BLaER1 (cell line): ENCODE data around the gene ARPC1A.
A peak's percentile ranks its signal among the peaks of the same experiment; 100 is the strongest.

Source experiments
- H3K27ac ChIP-seq: shearing (Covaris generic); formaldehyde crosslinking; 2 replicates; pipeline ENCODE4 v1.8.1; 2022
- H3K27me3 ChIP-seq: shearing (Covaris generic); formaldehyde crosslinking; 2 replicates; pipeline ENCODE4 v1.8.1; 2022
- H3K36me3 ChIP-seq: shearing (Covaris generic); formaldehyde crosslinking; 2 replicates; pipeline ENCODE4 v1.8.1; 2022
- H3K4me1 ChIP-seq: shearing (Covaris generic); formaldehyde crosslinking; 2 replicates; pipeline ENCODE4 v1.8.1; 2022
- H3K4me2 ChIP-seq: shearing (Covaris generic); formaldehyde crosslinking; 2 replicates; pipeline ENCODE4 v1.8.1; 2022
- H3K4me3 ChIP-seq: shearing (Covaris generic); formaldehyde crosslinking; 2 replicates; pipeline ENCODE4 v1.8.1; 2022
- H3K9ac ChIP-seq: shearing (Covaris generic); formaldehyde crosslinking; 2 replicates; pipeline ENCODE4 v1.8.1; 2022
- H3K9me3 ChIP-seq: shearing (Covaris generic); formaldehyde crosslinking; 2 replicates; pipeline ENCODE4 v1.8.1; 2022
- H4K20me1 ChIP-seq: shearing (Covaris generic); formaldehyde crosslinking; 2 replicates; pipeline ENCODE4 v1.8.1; 2022
- Cebpa-rat ChIP-seq: shearing (Covaris generic); IDR thresholded peaks from 2 replicates; pipeline ENCODE4 v1.8.1; 2022

Gene ARPC1A

GRCh38 chr7:99392659-99393354 is 67.1 kb downstream of the ARPC1A start:
- no peak for TF ChIP-seq Cebpa-rat
- Histone ChIP-seq H3K27me3 (no peaks in the 10 kb centered on the region), H3K27ac (peak overlapping the region; percentile 49; the same call in 1 of the 2 replicates), H3K9me3 (no peaks in the 10 kb centered on the region), H3K4me1 (peaks cover 25% of the 10 kb centered on the region), H3K4me3 (peak overlapping the region; percentile 72), H3K4me2 (peak overlapping the region; percentile 94), H4K20me1 (peaks cover 72% of the 10 kb centered on the region), H3K36me3 (peaks cover 81% of the 10 kb centered on the region), H3K9ac (peak overlapping the region; percentile 70)

- Histone ChIP-seq H3K27ac (peak overlapping the region; percentile 49; the same call in 1 of the 2 replicates), H4K20me1 (peaks cover 74% of the 10 kb centered on the region), H3K27me3 (no peaks in the 10 kb centered on the region), H3K9me3 (no peaks in the 10 kb centered on the region), H3K9ac (peak overlapping the region; percentile 70), H3K4me1 (peaks cover 25% of the 10 kb centered on the region), H3K4me2 (peak overlapping the region; percentile 94), H3K36me3 (peaks cover 81% of the 10 kb centered on the region), H3K4me3 (peak overlapping the region; percentile 72)
- no peak for TF ChIP-seq Cebpa-rat
Measured at GRCh38 chr7:99393355-99394187, 67.9 kb downstream of the ARPC1A start.

DNA sequence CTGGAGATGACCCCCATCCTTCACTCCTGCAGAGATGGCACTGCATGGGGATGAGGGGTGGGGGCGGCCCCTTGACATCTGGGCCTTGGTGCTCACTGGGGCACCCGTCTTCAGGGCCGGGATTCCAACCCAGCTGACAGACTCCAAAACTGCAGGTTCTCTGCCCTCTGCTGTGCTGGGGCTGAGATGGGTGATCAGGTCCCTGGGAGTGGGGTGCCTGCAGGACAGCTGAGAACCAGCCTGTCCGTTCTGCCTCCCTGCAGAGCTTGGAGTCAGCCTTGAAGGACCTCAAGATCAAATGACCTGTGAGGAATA is 68.4 kb downstream of the ARPC1A start:
- Histone ChIP-seq H3K27me3 (no peaks in the 10 kb centered on the region), H4K20me1 (peaks cover 80% of the 10 kb centered on the region), H3K4me2 (peak overlapping the region; percentile 94), H3K36me3 (peaks cover 81% of the 10 kb centered on the region), H3K9ac (no peak overlapping the region), H3K27ac (no peak overlapping the region), H3K9me3 (no peaks in the 10 kb centered on the region), H3K4me1 (peaks cover 25% of the 10 kb centered on the region), H3K4me3 (no peak overlapping the region)
- TF ChIP-seq Cebpa-rat = no peak

DNA sequence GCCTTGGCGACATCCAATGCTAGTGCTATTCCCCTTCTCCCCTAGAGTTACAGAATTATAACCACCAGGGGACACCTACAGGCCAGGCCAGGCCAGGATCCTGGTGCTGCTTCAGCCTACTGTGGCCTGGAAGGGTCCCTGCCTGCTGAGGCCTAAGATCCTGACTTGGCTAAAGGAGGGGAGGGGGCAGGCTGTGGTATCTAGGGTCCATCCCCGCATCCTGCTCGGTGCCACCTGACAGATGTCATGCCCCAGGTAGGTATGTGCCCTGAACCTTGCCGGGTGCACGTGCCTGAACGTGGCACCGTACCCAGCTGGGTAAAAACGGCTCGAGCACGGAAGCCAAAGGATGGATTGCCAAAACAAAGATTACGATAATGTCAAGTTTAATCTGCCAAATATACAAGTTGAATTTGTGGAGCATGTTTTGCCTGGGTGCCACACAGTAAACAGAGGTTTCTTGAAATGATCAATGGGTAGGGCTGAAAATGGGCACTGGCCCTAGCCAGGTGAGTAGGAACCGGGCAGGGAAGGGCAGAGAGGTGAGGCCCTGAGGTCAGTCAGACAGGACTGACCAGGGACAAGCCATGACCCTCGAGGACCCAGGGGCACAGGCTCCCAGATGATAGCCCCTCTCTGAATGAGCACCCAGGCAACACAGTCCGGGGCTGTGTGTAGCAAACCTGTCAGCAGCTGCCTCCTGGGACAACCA is 70.1 kb downstream of the ARPC1A start:
- H3K4me2 ChIP-seq = no peak overlapping the region
- H4K20me1 ChIP-seq = peaks cover 88% of the 10 kb centered on the region
- H3K9ac ChIP-seq = no peak overlapping the region
- peaks cover 25% of the 10 kb centered on the region for H3K4me1 ChIP-seq
- peaks cover 81% of the 10 kb centered on the region for H3K36me3 ChIP-seq
- TF ChIP-seq Cebpa-rat = no peak
- no peak overlapping the region for H3K4me3 ChIP-seq
- no peak overlapping the region for H3K27ac ChIP-seq
- H3K27me3 ChIP-seq = no peaks in the 10 kb centered on the region
- H3K9me3 ChIP-seq = no peaks in the 10 kb centered on the region

DNA sequence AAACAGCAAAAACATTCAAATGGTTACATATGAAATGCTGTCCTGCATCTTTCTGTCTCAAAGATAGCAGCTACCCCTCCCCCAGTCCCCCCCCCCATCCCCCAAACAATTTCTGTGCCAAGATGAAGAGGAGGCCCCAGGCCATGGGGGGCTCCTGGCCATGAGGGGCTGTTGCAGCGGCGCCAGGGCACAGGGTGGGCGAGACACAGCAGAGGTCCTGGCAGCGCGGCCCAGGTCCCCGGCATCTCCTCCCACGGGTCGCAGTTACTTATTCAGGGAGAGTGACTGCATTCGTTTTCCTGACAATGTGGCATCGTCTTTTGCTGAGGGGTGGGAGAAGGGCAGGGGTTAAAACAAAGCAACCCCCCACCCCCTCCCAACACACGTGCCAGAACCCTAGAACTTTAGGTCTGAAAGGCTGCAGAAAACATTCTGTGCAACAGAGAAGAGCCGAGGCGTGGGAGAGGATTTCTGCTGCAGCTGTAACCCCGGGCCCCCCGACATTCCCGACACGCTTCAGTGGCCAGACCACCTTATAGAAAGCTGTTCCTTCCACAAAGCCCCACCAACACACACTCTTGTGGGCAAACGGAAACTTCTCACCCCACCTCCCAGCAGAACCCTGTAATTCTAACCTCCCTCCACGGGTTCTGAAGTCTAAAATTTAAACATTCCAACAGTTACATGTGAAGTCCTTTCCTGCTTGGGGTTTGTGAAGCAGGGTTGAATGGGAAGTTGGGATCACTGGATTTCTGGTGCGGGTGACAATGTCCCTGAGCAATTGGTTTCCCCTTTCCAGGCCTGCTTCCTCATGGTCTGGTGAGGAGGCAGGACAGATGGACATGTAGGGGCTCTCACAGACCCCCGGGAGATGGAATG is 71.0 kb downstream of the ARPC1A start:
- Histone ChIP-seq H3K9me3 (no peaks in the 10 kb centered on the region), H3K4me1 (peaks cover 25% of the 10 kb centered on the region), H4K20me1 (peaks cover 94% of the 10 kb centered on the region), H3K4me2 (no peak overlapping the region), H3K4me3 (no peak overlapping the region), H3K27me3 (no peaks in the 10 kb centered on the region), H3K36me3 (peaks cover 81% of the 10 kb centered on the region), H3K9ac (peak overlapping the region; percentile 15; the same call in 1 of the 2 replicates), H3K27ac (no peak overlapping the region)
- TF ChIP-seq Cebpa-rat = no peak

DNA sequence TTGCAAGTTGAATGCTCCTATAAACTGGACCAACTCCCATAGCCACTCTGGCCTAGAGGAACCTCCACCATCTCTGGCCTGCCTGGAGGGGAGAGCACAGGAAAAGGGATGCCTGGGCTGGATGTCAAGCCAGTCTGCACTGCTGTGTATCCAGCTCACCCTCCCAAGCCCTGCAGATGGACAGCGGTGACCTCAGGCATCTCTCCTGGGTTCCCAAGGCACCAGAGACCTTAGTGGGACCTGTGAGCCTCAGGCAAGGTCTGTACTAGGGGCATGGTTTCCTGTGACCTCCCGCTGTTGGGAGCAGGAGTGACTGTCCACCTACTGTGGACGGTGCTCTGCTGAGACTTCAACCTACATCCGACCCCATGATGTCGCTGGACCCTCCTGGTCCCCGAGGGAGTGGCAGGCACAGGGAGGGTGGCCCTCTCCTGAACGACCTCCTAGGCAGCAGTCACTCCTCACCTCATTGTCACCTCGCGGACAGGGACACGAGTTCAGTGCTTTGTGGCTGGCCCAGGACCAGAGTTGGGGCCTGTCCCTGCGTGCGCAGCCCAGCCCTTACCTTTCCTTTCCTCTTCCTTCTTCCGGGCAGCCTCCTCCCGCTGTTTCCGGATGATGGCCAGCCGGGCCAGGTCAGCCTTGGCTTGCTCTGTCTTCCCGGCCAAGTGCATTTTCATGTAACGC is 71.7 kb downstream of the ARPC1A start:
- Histone ChIP-seq H3K27ac (no peak overlapping the region), H3K4me1 (peaks cover 18% of the 10 kb centered on the region), H3K36me3 (peaks cover 89% of the 10 kb centered on the region), H3K4me2 (no peak overlapping the region), H3K27me3 (no peaks in the 10 kb centered on the region), H3K9ac (peak overlapping the region; percentile 15; the same call in 1 of the 2 replicates), H3K4me3 (no peak overlapping the region), H4K20me1 (peaks cover 93% of the 10 kb centered on the region), H3K9me3 (no peaks in the 10 kb centered on the region)
- no peak for TF ChIP-seq Cebpa-rat

DNA sequence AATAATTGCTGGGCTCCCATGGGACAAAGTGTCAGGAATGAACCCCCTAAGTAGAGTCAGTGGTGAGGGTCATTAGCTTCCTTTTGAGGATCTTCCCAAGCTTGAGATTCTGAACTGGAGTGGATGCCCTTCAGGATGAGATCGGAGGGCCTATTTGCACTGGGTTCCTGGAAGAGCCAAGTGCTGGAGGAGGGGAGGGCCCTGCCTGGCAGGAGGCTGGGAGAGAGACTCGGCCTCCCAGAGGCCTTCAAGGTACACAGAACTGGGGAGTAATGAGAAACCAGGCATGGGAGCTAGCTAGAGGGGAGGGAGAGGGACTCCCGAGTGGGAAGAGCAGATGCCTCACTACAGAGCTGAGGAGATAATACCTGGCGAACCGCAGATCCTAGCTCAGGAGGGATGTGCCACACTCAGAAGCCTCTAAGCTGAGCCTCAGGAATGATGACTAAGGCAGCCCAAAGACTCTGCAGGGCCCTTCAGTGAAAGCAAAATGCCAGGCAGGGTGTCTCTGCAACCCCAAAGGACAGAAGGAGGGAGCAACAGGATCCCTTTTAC is 73.3 kb downstream of the ARPC1A start:
- Histone ChIP-seq H3K9me3 (no peaks in the 10 kb centered on the region), H3K4me3 (no peak overlapping the region), H3K27ac (no peak overlapping the region), H4K20me1 (peaks cover 96% of the 10 kb centered on the region), H3K4me2 (no peak overlapping the region), H3K36me3 (peaks cover 99% of the 10 kb centered on the region), H3K9ac (no peak overlapping the region), H3K4me1 (peaks cover 7% of the 10 kb centered on the region), H3K27me3 (no peaks in the 10 kb centered on the region)
- no peak for TF ChIP-seq Cebpa-rat

- peaks cover 99% of the 10 kb centered on the region for H3K36me3 ChIP-seq
- H4K20me1 ChIP-seq = peaks cover 96% of the 10 kb centered on the region
- H3K27ac ChIP-seq = no peak overlapping the region
- H3K4me2 ChIP-seq = no peak overlapping the region
- no peak overlapping the region for H3K9ac ChIP-seq
- H3K9me3 ChIP-seq = no peaks in the 10 kb centered on the region
- peaks cover 4% of the 10 kb centered on the region; the same call in 1 of the 2 replicates for H3K4me1 ChIP-seq
- TF ChIP-seq Cebpa-rat = no peak
- H3K4me3 ChIP-seq = no peak overlapping the region
- no peaks in the 10 kb centered on the region for H3K27me3 ChIP-seq
Measured at GRCh38 chr7:99399597-99399996, 73.9 kb downstream of the ARPC1A start.
